GM12874 (cell line): Measurements from ENCODE around the gene OPRD1.

Experiments used
- TF ChIP-seq, protein P1 (sequence below): IDR thresholded peaks from 2 replicates; pipeline ENCODE4 v1.5.1; 2011; ENCODE audit warnings: low read depth, mild to moderate bottlenecking, control low read depth, low read length, moderate library complexity; ENCODE audit not compliant: insufficient read depth

The OPRD1 gene

DNA sequence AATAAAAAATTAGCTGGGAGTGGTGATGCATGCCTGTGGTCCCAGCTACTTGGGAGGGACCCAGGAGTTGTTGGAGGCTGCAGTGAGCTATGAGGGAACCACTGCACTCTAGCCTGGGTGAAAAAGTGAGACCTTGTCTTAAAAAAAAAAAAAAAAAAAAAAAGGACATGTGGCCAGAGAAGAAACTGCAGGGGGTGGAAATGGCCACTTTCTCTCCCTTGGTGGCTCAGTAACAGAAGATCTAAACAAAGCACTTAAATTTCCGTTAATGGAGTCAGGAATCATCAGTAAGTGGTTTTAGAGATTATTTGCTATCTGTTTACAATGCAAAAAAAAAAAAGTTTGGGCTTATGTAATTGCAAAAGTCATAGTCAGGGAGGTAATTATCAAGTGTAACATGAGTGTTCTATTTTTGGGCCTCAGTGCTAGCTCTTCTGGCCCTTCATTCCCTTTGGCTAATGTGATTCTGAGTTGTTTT is 19.3 kb upstream of the OPRD1 start:
- TF ChIP-seq, protein P1, sequence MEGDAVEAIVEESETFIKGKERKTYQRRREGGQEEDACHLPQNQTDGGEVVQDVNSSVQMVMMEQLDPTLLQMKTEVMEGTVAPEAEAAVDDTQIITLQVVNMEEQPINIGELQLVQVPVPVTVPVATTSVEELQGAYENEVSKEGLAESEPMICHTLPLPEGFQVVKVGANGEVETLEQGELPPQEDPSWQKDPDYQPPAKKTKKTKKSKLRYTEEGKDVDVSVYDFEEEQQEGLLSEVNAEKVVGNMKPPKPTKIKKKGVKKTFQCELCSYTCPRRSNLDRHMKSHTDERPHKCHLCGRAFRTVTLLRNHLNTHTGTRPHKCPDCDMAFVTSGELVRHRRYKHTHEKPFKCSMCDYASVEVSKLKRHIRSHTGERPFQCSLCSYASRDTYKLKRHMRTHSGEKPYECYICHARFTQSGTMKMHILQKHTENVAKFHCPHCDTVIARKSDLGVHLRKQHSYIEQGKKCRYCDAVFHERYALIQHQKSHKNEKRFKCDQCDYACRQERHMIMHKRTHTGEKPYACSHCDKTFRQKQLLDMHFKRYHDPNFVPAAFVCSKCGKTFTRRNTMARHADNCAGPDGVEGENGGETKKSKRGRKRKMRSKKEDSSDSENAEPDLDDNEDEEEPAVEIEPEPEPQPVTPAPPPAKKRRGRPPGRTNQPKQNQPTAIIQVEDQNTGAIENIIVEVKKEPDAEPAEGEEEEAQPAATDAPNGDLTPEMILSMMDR = no peak

- TF ChIP-seq, protein P1 = no peak
These were observed 15.4 kb upstream of the OPRD1 start for GRCh38 chr1:28796352-28797211.

GRCh38 chr1:28800324-28800723 is 11.6 kb upstream of the OPRD1 start:
- TF ChIP-seq, protein P1 = no peak

DNA sequence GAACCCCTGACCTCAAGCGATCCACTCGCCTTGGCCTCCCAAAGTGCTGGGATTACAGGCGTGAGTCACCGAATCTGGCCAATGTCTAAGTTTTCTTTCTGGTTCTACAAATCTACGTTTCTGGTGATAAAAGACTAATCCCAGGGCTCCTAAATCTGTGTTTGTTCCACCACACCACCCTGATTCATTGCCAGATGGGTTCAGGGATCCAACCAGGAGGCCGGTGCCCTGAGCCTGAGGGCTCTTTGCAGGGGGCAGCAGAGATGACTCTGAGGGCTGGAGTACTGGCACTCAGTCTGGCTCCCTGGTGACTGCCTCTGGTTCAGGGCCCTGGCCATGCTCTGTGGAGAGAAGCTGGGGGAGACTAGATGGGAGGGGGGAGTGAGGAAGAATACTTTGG is 10.5 kb upstream of the OPRD1 start:
- TF ChIP-seq, protein P1 = no peak

DNA sequence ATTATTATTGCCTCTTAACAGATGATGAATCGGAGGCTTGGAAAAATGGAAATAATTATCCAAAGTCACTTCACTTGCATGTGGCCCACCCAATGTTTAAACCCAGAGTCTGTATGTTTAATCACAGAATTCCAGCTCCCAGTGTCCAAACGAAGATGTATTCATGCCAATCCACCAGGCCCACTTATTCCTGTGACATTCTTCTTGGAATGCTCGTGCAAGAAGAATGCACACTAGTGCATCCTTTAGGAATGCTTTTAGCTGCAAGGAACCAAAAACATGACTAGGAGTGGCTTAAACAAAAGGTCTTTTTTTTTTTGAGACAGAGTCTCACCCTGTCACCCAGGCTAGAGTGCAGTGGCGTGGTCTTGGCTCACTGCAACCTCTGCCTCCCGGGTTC is 8.9 kb upstream of the OPRD1 start:
- TF ChIP-seq, protein P1 = no peak

- TF ChIP-seq, protein P1 = no peak
These were observed 8.3 kb upstream of the OPRD1 start for GRCh38 chr1:28803662-28804061.

- TF ChIP-seq, protein P1 = no peak
These were observed 7.9 kb upstream of the OPRD1 start for GRCh38 chr1:28804071-28804470.
